ENCODE results near the gene ALAS2.
"Not testable (repeated sequence)": the region's sequence is repeated elsewhere in the genome, so short reads cannot be mapped to it uniquely, and the experiment has no call there.

Gene ALAS2, protein sequence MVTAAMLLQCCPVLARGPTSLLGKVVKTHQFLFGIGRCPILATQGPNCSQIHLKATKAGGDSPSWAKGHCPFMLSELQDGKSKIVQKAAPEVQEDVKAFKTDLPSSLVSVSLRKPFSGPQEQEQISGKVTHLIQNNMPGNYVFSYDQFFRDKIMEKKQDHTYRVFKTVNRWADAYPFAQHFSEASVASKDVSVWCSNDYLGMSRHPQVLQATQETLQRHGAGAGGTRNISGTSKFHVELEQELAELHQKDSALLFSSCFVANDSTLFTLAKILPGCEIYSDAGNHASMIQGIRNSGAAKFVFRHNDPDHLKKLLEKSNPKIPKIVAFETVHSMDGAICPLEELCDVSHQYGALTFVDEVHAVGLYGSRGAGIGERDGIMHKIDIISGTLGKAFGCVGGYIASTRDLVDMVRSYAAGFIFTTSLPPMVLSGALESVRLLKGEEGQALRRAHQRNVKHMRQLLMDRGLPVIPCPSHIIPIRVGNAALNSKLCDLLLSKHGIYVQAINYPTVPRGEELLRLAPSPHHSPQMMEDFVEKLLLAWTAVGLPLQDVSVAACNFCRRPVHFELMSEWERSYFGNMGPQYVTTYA

DNA sequence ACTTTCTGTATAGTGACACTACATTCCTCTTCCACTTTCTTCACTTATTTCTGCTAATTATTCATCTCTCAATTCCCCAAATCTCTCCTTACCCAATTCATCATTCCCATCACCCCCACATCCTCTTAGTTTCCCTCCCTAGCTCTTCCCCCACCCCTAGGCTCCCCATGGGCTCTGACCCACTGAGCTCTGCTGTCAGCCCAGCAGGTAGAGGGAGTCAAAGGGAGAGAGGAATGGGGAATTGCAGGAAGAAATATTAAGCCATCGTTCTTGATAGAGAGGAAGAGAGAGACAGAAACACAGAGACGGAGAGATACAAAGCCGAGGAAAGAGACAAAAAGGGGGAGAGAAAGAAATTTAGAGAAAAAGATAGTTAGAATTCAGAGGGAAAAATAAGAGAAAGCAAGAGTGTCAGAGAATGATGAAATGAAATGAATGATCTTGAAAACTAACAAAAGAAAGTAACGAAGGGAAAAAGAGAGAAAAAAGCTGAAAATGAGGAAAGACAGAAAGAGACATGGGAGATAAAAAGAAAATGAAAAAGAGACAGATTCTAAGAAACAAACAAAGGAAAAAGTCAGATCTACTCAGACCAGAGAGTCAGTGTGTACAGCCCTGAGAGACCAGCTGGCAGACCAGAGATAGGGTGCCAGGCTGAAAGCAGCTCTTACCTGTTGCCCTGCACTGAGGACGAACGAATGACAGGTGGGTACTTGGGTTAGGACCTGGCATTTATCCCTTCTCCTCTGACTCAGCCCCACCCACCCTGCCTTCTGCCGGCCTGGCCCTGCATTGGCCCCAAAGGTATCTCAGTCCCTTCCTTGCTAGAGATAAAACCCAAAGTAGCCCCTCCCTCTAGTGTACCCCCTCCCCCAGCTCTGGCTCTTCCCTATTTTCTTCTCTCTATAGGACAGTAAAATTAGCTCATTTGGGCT lies at the start of gene ALAS2:
TSS of gene ALAS2 (minus strand) at position 707 of the 935 bp plus-strand sequence. CDS start 4,977 bp downstream, outside the sequence.
- no peak for DNase-seq

DNA sequence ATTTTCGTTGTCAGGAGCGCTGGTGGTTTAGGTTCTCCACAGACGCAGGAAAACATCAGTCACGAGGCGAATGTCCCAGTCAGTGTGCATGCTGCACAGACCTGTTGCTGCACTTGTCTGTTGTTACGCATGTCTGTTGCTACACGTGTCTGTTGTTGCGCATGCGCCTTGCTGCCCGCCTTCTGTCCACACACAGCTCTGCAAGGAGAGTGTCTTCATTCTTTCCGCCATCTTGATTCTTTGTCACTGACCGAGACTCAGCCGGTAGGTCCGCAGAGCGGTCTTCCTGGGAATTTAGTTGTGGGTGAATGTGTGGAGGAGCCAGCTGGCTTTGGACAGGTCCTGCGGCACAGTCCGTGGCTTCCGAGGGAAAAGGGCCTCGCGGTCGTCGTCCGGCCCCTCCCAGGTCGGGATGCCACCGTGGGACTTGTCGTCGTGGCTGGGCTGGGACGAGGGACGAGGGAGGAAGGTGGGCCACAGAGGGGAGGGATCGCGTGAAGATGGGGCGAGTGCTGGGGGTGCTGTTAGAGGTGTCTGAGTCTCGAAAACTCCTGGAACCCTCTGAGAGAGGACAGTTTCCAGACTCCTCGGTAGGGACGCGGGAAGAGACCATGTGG lies 44.2 kb upstream of the ALAS2 start, which contains the start of gene PAGE2B:
TSS of gene PAGE2B (plus strand) at position 180 of the 617 bp plus-strand sequence. CDS start 1,012 bp downstream, outside the sequence.
- DNase-seq, result no peak

DNA sequence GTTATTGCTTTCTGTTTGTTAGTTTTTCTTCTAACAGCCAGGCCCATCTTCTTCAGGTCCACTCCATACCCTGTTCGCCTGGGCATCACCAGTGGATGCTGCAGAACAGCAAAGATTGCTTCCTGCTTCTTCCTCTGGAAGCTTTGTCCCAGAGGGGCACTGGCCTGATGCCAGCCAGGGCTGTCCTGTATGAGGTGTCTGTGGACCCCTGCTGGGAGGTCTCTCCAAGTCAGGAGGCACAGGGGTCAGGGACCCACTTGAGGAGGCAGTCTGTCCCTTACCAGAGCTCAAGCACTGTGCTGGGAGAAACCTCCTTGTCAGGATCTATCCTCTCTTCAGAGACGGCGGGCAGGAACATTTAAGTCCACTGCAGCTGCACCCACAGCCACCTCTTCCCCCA lies 41.5 kb upstream of the ALAS2 start:
- no peak for DNase-seq

DNA sequence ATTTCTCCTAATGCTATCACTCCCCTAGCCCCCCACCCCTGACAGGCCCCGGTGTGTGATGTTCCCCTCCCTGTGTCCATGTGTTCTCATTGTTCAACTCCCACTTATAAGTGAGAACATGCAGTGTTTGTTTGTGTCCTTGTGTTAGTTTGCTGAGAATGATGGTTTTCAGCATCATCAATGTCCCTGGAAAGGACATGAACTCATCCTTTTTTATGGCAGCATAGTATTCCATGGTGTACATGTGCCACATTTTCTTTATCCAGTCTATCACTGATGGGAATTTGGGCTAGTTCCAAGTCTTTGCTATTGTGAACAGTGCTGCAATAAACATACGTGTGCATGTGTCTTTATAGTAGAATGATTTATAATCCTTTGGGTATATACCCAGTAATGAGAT lies 36.4 kb upstream of the ALAS2 start:
- DNase-seq, result not testable (repeated sequence)

DNA sequence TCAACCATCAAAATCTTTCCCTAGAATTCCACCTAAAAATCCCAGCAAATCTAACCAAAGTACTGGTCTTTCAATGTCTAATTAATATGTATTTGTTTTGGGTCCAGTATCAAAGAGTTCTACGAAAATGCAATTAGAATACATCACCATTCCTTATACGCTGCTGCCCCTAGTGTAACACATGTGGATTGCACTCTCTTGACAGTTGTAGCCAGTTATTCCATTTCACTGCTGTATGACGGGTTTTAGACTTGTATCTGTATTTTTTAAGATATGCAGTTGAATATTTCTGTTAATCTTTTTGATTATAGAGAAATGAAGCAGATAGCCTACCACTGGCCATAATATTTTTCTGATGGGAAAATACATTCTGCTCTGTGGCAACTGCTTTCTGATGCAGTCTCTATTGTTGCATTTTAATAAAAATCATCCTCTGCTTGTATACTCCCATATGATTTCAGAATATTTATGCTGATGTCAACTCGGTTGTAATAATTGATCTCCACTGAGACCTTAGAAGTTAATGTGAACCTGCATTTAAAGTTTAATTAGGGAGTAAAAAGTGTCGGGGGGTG lies 27.0 kb upstream of the ALAS2 start:
- DNase-seq, result peak in 9 of 58 donors; percentile 0 to 18 (median 1)

DNA sequence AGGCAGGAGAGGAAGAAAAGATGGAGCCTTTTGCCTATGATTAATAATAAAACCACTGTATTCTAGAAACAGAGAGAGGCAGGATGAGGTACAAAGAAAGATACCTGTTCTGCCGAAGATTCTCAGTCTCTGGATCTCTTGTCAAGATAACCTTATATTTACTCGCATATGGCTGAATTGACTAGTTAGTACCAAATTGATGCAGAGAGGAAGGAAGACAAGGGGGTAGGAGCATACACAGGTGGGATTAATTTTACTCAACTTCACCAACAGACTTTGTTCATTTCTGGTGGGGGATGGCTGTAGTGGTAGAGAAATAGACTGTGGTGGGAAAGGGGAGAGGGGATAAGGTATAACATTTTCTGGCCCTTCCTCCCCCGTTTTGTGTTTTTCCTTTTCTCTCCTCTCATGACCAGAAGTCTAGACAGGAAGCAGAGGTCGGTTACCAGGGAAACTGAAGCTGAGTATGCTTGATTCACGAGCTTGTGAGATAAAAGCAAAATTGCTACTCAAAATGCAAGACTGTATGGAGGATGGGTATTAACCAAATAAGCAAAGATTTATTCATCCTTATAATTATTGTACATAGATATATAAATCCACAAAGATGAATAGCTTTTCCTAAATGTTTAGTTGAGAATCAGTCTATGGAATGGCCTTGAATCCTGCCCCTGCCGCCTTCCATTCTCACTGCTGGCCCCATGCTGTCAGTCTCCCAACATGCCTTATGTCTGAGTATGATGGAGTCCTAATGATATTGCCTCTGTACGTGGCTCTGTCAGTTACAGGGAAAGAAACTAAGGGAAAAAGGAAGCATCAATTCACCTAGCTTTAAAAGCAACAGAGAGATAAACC lies 26.3 kb upstream of the ALAS2 start:
- DNase-seq, result peak in 3 of 58 donors; percentile 0 to 1 (median 1)

DNA sequence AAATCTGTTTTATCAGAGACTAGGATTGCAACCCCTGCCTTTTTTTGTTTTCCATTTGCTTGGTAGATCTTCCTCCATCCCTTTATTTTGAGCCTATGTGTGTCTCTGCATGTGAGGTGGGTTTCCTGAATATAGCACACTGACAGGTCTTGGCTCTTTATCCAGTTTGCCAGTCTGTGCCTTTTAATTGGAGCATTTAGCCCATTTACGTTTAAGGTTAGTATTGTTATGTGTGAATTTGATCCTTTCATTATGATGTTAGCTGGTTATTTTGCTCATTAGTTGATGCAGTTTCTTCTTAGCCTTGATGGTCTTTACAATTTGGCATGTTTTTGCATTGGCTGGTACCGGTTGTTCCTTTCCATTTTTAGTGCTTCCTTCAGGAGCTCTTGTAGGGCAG lies 19.8 kb upstream of the ALAS2 start:
- not testable (repeated sequence) for DNase-seq

DNA sequence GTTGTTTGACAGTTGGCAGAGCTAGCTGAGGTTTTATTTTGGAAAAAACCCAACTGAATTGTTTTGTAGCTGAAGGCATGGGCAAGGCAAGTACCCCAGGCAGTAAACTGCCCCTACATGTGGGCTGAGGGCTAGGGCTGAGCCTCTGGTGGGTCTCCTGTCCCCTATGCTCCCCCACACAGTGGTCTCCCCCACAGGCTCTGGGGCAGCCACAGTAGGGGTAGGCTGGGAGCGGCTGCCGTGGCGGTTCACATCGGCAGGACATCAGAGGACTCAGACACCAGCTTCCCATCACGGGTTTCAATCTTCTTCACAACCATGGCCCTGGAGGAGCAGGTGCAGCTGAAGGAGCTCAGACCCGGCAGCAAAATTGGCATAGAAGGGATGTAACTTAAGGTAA lies 10.7 kb upstream of the ALAS2 start:
- no peak for DNase-seq

DNA sequence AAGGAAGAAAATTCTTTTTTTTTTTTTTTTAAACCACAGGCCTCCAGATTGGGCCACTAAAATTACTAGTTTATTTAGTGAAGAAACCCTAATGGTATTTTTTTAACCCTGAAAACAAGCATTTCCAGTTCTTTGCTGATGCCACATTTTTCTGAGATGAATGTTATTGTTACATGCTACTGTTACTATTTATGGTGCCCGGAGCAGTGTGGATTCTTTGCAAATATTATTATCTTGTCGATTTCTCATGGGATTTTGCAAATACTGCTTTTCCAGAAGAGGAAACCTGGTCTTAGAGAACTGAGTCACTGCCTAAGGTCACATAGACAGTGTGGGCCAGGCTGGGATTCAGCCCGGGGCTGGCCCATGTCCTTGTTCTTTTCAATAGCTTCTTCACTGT lies 8.7 kb upstream of the ALAS2 start:
- DNase-seq, result no peak

DNA sequence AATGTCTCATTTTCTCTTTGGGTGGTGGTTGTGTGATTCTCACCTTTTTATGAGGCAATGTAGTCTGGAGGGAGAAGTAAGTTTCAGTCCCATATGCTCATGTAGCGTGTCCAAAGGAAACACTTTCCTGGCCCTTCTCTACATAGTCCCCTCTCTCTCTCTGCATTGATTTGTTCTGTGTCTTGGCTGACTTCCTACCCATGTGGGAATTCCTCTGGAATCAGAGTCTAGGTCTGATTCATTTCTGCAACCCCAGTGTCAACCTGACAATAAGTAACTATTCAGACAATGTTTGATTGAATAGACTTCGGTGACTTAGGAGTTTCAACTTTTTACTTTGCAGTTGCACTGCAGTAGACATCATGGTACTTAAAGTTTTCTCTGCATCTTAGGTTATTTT lies 2.7 kb upstream of the ALAS2 start:
- no peak for DNase-seq

DNA sequence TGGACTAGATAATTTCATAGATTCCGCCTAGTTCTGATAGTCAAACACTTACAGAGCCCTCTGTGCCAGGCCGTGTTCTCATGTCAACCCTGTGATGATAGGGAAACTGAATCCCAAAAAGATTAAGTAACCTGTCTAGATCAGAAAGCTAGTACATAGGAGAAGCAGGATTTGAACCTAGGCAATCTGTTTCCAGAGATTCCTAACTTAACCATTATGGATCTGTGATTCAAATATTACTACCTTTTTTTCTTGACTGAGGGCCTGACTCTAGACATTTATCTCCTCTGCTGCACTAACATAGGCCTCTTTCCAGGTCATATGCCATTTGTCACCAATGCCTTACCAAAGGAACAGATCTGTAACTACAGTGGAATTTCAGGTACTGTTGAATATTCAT lies 1.5 kb downstream of the ALAS2 start:
- no peak for DNase-seq

DNA sequence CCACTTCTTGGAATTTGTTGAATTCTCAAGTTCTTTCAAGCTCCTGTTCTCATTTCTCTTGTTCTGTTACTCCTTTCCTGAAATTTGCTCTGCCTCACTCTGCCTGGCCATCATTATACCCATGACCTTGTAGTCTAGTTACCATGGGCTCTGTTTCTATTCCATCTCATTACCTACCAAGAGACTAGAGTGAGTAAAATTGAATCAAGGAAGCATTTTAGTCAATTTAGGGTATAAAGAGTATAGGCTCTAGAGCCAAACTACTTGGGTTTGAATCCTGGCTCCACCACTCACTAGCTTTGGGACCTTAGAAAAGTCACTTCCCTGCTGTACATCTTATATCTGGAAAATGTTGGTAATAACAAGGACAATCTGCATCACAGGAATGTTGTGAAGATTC lies 2.2 kb downstream of the ALAS2 start:
- DNase-seq, result no peak

DNA sequence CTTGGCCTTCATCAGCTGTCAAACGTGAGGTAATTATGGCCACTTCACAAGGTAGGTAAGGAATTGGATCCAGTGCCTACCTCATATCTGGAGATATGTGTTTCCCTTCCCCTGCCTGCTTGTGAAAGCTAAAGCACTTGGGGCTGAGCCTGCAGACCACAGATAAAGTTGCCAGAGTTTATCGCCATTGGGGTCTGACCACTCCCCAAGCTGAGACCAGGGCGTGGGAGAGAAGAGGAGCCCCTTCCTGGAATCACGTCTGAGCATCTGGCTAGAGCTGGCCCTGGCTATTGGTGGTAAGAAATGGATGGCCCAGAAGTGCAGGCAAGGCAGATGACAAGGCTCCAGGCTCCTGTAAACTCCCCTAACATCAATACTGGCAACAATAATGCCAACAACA lies 2.7 kb downstream of the ALAS2 start:
- no peak for DNase-seq

DNA sequence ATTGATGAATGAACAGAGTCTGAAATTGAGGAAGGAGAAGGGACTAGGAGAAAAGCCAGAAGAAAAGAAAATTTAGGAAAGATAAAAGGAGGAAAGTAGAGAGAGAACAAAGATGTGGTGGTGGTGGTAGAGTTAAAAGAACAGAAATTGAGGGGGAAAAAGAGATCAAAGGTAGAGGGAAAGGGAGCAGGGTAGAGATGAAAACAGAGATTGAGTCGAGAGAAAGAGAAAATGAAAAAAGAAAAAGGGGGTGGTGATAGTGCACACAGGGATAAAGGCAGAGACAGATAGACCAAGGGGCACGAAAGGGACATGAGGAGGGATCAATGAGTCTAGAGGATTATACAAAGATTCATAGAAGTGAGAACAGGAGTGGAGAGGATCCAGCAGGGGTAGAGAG lies 3.9 kb downstream of the ALAS2 start:
- DNase-seq, result no peak

DNA sequence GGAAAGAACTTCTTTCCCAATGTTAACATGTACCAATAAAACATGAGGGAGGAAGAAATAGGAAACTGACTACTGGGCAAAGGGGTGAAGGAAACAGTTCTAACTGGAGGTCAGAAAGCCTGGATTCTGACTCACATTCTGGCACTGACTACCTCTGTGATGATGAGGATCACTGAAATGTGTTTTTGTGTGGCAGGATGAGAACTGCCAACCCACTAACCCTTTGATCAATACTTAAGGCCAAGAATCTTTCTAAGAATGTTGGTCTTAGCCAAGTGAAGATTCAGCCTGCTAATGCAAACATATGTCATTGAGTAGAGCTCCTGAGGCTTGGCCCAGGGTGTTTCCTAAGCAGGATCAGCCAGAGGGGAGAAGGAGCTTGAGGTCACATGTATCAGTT lies 4.6 kb downstream of the ALAS2 start:
- DNase-seq, result no peak

DNA sequence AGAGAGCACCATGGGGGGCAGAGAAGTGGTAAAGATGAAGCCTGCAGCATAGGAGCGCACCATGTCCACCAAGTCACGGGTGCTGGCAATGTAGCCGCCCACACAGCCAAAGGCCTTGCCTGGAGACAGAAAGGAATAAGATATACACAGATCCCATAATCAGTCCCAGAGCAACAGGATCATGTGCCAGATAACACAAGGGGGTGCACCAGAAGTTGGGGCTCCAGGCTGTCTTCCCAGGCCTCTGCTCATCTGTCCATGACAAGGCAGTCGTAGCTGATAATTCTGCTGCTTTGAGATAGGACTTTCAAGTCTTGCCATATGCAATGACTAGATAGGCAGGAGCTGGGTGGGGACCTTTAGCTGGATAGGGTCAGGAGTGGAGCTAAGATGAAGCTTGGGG lies 15.9 kb downstream of the ALAS2 start:
- DNase-seq, result no peak

DNA sequence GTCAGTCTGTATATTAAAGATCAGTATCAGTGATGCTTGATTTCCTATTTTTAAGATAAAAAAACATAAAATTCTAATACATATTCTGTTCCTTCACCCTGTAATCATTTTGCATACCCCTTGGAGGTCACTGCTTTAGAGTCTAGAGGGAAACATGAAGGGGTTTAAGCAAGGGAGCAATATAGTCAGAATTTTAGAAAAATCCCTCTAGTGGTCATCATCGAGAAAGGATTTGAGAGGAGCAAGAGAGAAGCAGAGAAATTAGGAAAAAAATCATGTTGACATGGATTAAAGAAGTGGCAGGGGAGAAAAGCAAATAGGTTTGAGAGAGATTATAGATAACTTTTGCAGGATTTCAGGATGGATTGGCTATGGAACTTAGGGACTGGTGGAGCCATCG lies 19.5 kb downstream of the ALAS2 start:
- no peak for DNase-seq

DNA sequence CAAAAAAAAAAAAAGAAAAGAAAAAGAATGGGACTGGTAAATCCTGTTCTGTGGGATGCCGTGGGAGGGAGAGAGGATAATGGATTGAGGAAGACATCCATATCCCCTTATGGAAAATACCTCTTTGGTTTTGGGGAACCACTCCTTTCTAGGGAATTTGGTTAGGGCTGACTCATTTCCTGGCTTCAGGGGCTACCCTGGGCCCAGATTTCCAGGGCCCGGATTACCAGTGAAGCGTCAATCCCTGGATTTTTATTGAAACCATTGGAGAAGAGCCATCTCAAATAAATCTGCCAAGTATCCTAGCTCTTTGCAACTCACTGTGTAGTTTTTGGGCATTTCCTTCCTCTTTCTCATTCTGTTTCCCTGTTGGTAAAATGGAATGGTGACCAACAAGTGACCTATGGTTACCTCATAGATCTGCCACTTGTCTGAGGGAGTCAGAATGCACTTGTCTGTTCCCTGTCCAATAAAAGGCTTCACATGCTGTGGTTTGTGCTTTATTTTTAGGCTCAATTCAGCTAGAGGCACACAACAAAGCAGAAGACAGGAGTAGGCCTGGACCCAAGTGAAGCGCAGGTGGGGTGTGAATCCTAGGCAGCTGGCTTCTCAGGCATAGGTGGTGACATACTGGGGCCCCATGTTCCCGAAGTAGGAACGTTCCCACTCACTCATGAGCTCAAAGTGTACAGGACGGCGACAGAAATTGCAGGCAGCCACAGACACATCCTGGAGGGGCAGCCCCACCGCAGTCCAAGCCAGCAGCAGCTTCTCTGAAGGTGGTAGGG lies 22.0 kb downstream of the ALAS2 start:
- peak in 11 of 58 donors; percentile 0 to 42 (median 3) for DNase-seq

DNA sequence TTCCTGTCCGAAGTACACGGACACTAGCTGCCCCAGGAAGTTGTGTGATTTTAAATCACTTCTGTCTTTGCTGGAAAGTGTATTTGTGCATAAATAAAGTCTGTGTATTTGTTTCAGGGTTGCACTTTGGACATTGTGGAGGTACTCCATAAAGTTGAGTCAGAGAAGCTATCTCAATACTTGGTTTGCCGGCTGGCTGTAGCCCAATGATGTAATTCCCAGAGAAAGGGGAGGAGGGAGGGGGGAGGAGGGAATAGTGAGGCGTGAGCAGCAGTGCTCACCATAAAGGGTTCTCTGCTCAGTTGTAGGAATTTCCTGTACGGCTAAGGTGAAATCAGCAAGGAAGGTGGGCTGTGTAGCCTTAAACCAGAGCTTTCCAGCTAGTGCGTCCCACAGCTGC lies 23.1 kb downstream of the ALAS2 start:
- DNase-seq, result no peak
